ENCODE measurements around the gene IFT81. TPM values are rescaled to one million over a fixed set of nuclear protein-coding genes. Genes with fewer than 3 reads are reported as not detected.
A peak's percentile ranks its signal among the peaks of the same experiment; 100 is the strongest.

IFT81 gene
- total and polyA plus RNA-seq, 2 of the 13 experiments (the other 11 are each of a cell fraction or from before 2014, with no cell fraction given) = 4.2 to 13.0 TPM

DNA sequence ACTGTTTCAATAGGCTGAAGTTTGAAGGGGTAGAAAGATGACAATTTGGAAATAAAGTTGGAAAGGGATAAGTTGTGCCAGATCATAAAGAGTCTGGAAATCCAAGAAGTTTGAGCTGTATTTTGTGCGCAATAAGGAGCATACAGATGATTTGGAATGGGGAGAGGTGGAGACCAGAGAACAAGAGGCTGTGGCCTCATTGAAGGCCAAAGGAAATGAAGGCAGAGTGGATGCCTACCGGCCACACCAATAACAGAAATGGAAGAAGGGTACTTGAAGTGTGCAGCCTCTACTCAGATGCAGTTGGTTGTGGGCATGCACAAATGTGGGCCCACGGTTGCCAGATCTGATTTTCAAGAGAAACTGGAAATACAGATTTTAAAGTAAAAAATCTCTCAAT, 2.4 kb downstream of the IFT81 start:
- Histone ChIP-seq H3K4me2 (ENCODE audit: low read depth, low read length) (no peak overlapping the region), H3K4me1 (ENCODE audit: insufficient read depth, low read length) (peaks cover 35% of the 10 kb centered on the region), H3K27me3 (ENCODE audit: control insufficient read depth in 1 of 2, insufficient read depth in 2 of 2, low read length in 2 of 2) (no peaks in the 10 kb centered on the region; a peak in 1 of 5 replicates), H3K27ac (ENCODE audit: extremely low read length, insufficient read depth, low read length) (no peak overlapping the region), H3K9me3 (ENCODE audit: low read length) (no peaks in the 10 kb centered on the region), H3K9ac (ENCODE audit: insufficient read depth, low read depth, low read length) (no peak overlapping the region), H4K20me1 (ENCODE audit: insufficient read depth, low read length) (no peaks in the 10 kb centered on the region), H2AFZ (ENCODE audit: low read length) (no peak overlapping the region), H3K36me3 (replicated peaks in 1 of 2; ENCODE audit: control insufficient read depth in 1 of 2, insufficient read depth in 2 of 2, low read length in 2 of 2) (peaks cover 1 to 15% of the 10 kb centered on the region in 2 experiments; a peak in 1 of 5 replicates), H3K79me2 (ENCODE audit: insufficient read depth, low read length) (peaks cover 8% of the 10 kb centered on the region), H3K4me3 (replicated peaks in 1 of 3; ENCODE audit: insufficient read depth in 1 of 3, low read depth in 2 of 3, low read length in 3 of 3) (no peak overlapping the region)
- POLR2A ChIA-PET = no interaction called here
- ATAC-seq (no peak), FAIRE-seq (no peak), DNase-seq (ENCODE audit: low spot score) (no peak)
- intact Hi-C loops (cut with micrococcal nuclease; ENCODE audit: unreplicated experiment) = no loop called here
- 94% methylated on average over 3 of the region's 3 CpGs for WGBS (ENCODE audit: low lambda C conversion rate)
- CTCF ChIA-PET (ENCODE audit: low intra/inter-chr PET ratio, low total read pairs) = no interaction called here
- TF ChIP-seq, protein P1, sequence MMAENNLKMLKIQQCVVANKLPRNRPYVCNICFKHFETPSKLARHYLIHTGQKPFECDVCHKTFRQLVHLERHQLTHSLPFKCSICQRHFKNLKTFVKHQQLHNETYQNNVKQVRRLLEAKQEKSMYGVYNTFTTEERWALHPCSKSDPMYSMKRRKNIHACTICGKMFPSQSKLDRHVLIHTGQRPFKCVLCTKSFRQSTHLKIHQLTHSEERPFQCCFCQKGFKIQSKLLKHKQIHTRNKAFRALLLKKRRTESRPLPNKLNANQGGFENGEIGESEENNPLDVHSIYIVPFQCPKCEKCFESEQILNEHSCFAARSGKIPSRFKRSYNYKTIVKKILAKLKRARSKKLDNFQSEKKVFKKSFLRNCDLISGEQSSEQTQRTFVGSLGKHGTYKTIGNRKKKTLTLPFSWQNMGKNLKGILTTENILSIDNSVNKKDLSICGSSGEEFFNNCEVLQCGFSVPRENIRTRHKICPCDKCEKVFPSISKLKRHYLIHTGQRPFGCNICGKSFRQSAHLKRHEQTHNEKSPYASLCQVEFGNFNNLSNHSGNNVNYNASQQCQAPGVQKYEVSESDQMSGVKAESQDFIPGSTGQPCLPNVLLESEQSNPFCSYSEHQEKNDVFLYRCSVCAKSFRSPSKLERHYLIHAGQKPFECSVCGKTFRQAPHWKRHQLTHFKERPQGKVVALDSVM (CRISPR knock-in tag; IDR thresholded peaks at IDR 0.05) = peak; percentile 57
- no peak for TF ChIP-seq RBFOX2 (IDR thresholded peaks at IDR 0.05; ENCODE audit: low read depth, low read length)
- in situ Hi-C loops (cut with HindIII; ENCODE audit: extremely low pct_ligation_motif_present, low pct_unique_long_range_greater_than_20kb) = no loop called here
- BruUV-seq (replicated peaks) = TSS peak; percentile 32

DNA sequence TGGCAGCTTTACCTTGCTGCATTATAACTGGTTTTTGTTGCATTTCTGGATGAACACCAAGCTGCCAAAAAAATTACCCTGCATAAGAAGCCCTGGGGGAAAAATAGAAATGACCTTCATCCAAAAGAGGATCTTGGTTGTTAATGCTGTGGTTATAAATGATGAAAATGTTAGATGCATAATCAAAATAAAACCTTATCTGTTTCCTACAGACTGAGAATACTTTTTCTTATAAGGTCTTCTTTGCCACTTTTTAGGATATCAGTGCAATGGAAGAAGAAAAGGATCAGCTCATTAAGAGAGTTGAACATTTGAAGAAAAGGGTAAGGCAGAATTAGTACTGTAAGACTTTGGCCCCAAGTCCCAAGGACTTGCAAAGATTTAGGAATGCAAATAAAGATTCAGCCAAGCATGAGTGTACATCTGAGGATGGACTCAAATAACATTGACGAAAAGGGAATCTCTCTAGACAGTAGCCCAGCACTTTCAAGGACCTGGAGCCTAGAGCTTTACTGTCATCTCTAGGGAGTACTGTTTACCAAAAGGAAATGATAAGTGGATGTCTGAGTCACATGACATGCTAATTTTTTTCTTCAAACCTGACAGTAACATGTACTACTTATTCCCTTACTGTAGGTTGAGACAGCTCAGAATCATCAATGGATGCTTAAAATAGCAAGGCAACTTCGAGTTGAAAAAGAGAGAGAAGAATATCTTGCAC, 10.7 kb downstream of the IFT81 start:
- H4K20me1 ChIP-seq (ENCODE audit: insufficient read depth, low read length) = no peaks in the 10 kb centered on the region
- CTCF ChIA-PET (ENCODE audit: low intra/inter-chr PET ratio, low total read pairs) = no interaction called here
- H3K4me3 ChIP-seq (replicated peaks in 1 of 3; ENCODE audit: insufficient read depth in 1 of 3, low read depth in 2 of 3, low read length in 3 of 3) = no peak overlapping the region
- WGBS (ENCODE audit: low lambda C conversion rate) = 72% methylated on average over 2 of the region's 2 CpGs
- H3K36me3 ChIP-seq (replicated peaks in 1 of 2; ENCODE audit: control insufficient read depth in 1 of 2, insufficient read depth in 2 of 2, low read length in 2 of 2) = peaks cover 1 to 2% of the 10 kb centered on the region in 2 experiments
- no peaks in the 10 kb centered on the region for H3K27me3 ChIP-seq (ENCODE audit: control insufficient read depth in 1 of 2, insufficient read depth in 2 of 2, low read length in 2 of 2)
- H3K9ac ChIP-seq (ENCODE audit: insufficient read depth, low read depth, low read length) = no peak overlapping the region
- no peak overlapping the region for H2AFZ ChIP-seq (ENCODE audit: low read length)
- H3K9me3 ChIP-seq (ENCODE audit: low read length) = no peaks in the 10 kb centered on the region
- H3K4me2 ChIP-seq (ENCODE audit: low read depth, low read length) = no peak overlapping the region
- intact Hi-C loops (cut with micrococcal nuclease; ENCODE audit: unreplicated experiment) = no loop called here
- H3K27ac ChIP-seq (ENCODE audit: extremely low read length, insufficient read depth, low read length) = no peak overlapping the region
- no peak for FAIRE-seq
- no peak for TF ChIP-seq SMARCC2 (IDR thresholded peaks at IDR 0.05)
- TF ChIP-seq SIN3A (IDR thresholded peaks at IDR 0.05; ENCODE audit: borderline replicate concordance, low read depth, low read length) = no peak
- TF ChIP-seq, protein P2, sequence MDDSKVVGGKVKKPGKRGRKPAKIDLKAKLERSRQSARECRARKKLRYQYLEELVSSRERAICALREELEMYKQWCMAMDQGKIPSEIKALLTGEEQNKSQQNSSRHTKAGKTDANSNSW (CRISPR knock-in tag; IDR thresholded peaks at IDR 0.05; ENCODE audit: borderline replicate concordance) = no peak
- TF ChIP-seq ZSCAN29 (CRISPR knock-in tag; conservative IDR thresholded peaks at IDR 0.05) = no peak
- TF ChIP-seq ZNF879 (CRISPR knock-in tag; IDR thresholded peaks at IDR 0.05) = no peak
- TF ChIP-seq MED1 (CRISPR knock-in tag; IDR thresholded peaks at IDR 0.05) = no peak
- TF ChIP-seq, protein P3, sequence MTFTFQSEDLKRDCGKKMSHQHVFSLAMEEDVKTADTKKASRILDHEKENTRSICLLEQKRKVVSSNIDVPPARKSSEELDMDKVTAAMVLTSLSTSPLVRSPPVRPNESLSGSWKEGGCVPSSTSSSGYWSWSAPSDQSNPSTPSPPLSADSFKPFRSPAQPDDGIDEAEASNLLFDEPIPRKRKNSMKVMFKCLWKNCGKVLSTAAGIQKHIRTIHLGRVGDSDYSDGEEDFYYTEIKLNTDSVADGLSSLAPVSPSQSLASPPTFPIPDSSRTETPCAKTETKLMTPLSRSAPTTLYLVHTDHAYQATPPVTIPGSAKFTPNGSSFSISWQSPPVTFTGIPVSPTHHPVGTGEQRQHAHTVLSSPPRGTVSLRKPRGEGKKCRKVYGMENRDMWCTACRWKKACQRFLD (CRISPR knock-in tag; IDR thresholded peaks at IDR 0.05; ENCODE audit: borderline replicate concordance) = no peak
- TF ChIP-seq, protein P4, sequence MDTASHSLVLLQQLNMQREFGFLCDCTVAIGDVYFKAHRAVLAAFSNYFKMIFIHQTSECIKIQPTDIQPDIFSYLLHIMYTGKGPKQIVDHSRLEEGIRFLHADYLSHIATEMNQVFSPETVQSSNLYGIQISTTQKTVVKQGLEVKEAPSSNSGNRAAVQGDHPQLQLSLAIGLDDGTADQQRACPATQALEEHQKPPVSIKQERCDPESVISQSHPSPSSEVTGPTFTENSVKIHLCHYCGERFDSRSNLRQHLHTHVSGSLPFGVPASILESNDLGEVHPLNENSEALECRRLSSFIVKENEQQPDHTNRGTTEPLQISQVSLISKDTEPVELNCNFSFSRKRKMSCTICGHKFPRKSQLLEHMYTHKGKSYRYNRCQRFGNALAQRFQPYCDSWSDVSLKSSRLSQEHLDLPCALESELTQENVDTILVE (CRISPR knock-in tag; IDR thresholded peaks at IDR 0.05) = no peak
- TF ChIP-seq ZNF460 (CRISPR knock-in tag; IDR thresholded peaks at IDR 0.05; ENCODE audit: borderline replicate concordance) = no peak
- no peak for ATAC-seq
- POLR2A ChIA-PET = no interaction called here
- no peaks in the 10 kb centered on the region for H3K79me2 ChIP-seq (ENCODE audit: insufficient read depth, low read length)
- in situ Hi-C loops (cut with HindIII; ENCODE audit: extremely low pct_ligation_motif_present, low pct_unique_long_range_greater_than_20kb) = no loop called here
- no TSS peak for BruUV-seq (replicated peaks)
- H3K4me1 ChIP-seq (ENCODE audit: insufficient read depth, low read length) = no peaks in the 10 kb centered on the region
- no peak for DNase-seq (ENCODE audit: low spot score)

Measured in HepG2 (cell line).